Tibial nerve (tissue), 4 donors: Measurements from ENCODE around the gene NNMT.
A peak's percentile ranks its signal among the peaks of the same experiment; 100 is the strongest.

Source experiments
- CTCF ChIP-seq, 5 experiments: fragments of 200-600 bp in 3 of 5; fragments of 450-650 bp in 2 of 5; sonication (generic) in 3 of 5; IDR thresholded peaks; one replicate each; pipeline ENCODE4 v1.5.1; 2016 to 2019; ENCODE audit warnings: antibody characterized with exemption in 5 of 5, mild to moderate bottlenecking in 3 of 5, moderate library complexity in 2 of 5
- EP300 ChIP-seq, 2 donors: sonication (generic); formaldehyde crosslinking; IDR thresholded peaks; one replicate each; pipeline ENCODE4 v1.6.1; 2017; ENCODE audit warnings: antibody characterized with exemption in 2 of 2, mild to moderate bottlenecking in 1 of 2
- POLR2A ChIP-seq, 2 donors: fragments of 450-650 bp; IDR thresholded peaks; one replicate each; pipeline ENCODE4 v1.6.1; 2017; ENCODE audit warnings: antibody characterized with exemption in 2 of 2, mild to moderate bottlenecking in 2 of 2, moderate library complexity in 2 of 2

GRCh38 chr11:114308689-114309089 is 12.5 kb downstream of the NNMT start:
- TF ChIP-seq EP300 (IDR thresholded peaks at IDR 0.05) (peak in 1 of 2 donors; percentile 91), CTCF (IDR thresholded peaks at IDR 0.05) (no peak), POLR2A (IDR thresholded peaks at IDR 0.05) (no peak)
